MCF 10A (cell line): ENCODE data around the gene TRRAP. TPM values are rescaled to one million over a fixed set of nuclear protein-coding genes. Genes with fewer than 3 reads are reported as not detected.

Source experiments
- BruUV-seq: library from RNA; stranded (reverse); fragments of 400-500 nt; replicated peaks from 2 replicates; lab custom pipeline; 2021; lab: Mats Ljungman, UMichigan
- CTCF ChIA-PET: fragments of 300-600 bp; sonication (Branson Sonifier 250); formaldehyde crosslinking; extraction: SDS; loops from one replicate; lab custom pipeline; 2021; ENCODE audit warnings: antibody characterized with exemption, inconsistent platforms; lab: Yijun Ruan, JAX
- POLR2A ChIA-PET: fragments of 300-600, 350-650 bp; sonication (Branson Sonifier 250); formaldehyde crosslinking; extraction: SDS; loops from one replicate; lab custom pipeline; 2020; ENCODE audit warnings: antibody characterized with exemption, inconsistent platforms; lab: Yijun Ruan, JAX
- DNase-seq: peaks from one replicate; pipeline ENCODE4 v3.0.0-alpha.2; 2018; ENCODE audit not compliant: unreplicated experiment
- H3K27ac Mint-ChIP-seq: one replicate; pipeline ENCODE4 v1.8.0; 2022; ENCODE audit warnings: mild to moderate bottlenecking, low read depth, mixed read lengths; ENCODE audit not compliant: unreplicated experiment
- H3K27me3 Mint-ChIP-seq: one replicate; pipeline ENCODE4 v1.8.0; 2022; ENCODE audit warnings: mixed read lengths; ENCODE audit not compliant: insufficient read depth, unreplicated experiment
- H3K36me3 Mint-ChIP-seq: one replicate; pipeline ENCODE4 v1.8.0; 2022; ENCODE audit warnings: mild to moderate bottlenecking, moderate library complexity, mixed read lengths; ENCODE audit not compliant: insufficient read depth, unreplicated experiment
- H3K4me1 Mint-ChIP-seq: one replicate; pipeline ENCODE4 v1.8.0; 2022; ENCODE audit warnings: mixed read lengths; ENCODE audit not compliant: insufficient read depth, unreplicated experiment
- H3K4me3 Mint-ChIP-seq: one replicate; pipeline ENCODE4 v1.8.0; 2022; ENCODE audit warnings: mild to moderate bottlenecking, moderate library complexity, mixed read lengths; ENCODE audit not compliant: unreplicated experiment
- H3K9me3 Mint-ChIP-seq: one replicate; pipeline ENCODE4 v1.8.0; 2022; ENCODE audit warnings: mixed read lengths; ENCODE audit not compliant: unreplicated experiment
- intact Hi-C: fragments of 100-400 bp; cut with micrococcal nuclease; formaldehyde crosslinking; loops from 2 replicates; pipeline ENCODE4 v1.14.1; 2022
- total RNA-seq: library from RNA; stranded (reverse); gene quantifications from 2 replicates; pipeline ENCODE4 v1.2.3, GENCODE V29; 2022
- TF ChIP-seq, protein P1 (sequence below): fragments of 200-600 bp; IDR thresholded peaks from one replicate; pipeline ENCODE4 v1.8.0; 2022; ENCODE audit warnings: antibody characterized with exemption, mild to moderate bottlenecking; ENCODE audit not compliant: unreplicated experiment

The TRRAP gene
- total RNA-seq, 1 experiment from 2014 or later: 30.4 TPM

DNA sequence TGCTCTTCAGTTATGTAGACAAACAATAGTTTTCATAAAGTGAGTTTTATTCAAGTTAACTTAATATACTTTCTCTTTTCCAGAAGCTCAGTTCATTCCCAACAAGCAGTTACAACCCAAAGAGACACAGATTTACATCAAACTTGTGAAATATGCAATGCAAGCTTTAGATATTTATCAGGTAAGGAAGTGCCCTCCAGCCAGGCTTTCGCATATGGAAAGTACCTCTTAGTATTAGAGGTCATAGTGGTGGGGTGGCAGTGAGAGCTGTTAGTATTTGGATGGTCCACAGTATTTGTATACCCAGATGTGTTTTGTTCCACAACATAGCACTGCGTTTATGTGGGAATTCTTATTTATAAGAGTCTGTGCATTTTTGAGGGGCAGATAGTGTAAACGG is 32.1 kb downstream of the TRRAP start:
- Mint-ChIP-seq H3K4me3 (no peak overlapping the region), H3K9me3 (no peaks in the 10 kb centered on the region), H3K36me3 (peaks cover 89% of the 10 kb centered on the region), H3K4me1 (no peaks in the 10 kb centered on the region), H3K27ac (no peak overlapping the region), H3K27me3 (no peaks in the 10 kb centered on the region)
- ChIA-PET POLR2A (interaction anchor here (0.6 kb wide), 1 partner anchor 440 kb away, joined by 3 read pairs; no protein-coding TSS in a partner anchor), CTCF (interaction anchor here (0.6 kb wide), 2 partner anchors 17 to 21 kb away, joined by 3 to 5 read pairs; no protein-coding TSS in a partner anchor)
- TSS peak; percentile 25 for BruUV-seq
- TF ChIP-seq, protein P1, sequence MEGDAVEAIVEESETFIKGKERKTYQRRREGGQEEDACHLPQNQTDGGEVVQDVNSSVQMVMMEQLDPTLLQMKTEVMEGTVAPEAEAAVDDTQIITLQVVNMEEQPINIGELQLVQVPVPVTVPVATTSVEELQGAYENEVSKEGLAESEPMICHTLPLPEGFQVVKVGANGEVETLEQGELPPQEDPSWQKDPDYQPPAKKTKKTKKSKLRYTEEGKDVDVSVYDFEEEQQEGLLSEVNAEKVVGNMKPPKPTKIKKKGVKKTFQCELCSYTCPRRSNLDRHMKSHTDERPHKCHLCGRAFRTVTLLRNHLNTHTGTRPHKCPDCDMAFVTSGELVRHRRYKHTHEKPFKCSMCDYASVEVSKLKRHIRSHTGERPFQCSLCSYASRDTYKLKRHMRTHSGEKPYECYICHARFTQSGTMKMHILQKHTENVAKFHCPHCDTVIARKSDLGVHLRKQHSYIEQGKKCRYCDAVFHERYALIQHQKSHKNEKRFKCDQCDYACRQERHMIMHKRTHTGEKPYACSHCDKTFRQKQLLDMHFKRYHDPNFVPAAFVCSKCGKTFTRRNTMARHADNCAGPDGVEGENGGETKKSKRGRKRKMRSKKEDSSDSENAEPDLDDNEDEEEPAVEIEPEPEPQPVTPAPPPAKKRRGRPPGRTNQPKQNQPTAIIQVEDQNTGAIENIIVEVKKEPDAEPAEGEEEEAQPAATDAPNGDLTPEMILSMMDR: no peak
- intact Hi-C loops: no loop called here
- DNase-seq: no peak

DNA sequence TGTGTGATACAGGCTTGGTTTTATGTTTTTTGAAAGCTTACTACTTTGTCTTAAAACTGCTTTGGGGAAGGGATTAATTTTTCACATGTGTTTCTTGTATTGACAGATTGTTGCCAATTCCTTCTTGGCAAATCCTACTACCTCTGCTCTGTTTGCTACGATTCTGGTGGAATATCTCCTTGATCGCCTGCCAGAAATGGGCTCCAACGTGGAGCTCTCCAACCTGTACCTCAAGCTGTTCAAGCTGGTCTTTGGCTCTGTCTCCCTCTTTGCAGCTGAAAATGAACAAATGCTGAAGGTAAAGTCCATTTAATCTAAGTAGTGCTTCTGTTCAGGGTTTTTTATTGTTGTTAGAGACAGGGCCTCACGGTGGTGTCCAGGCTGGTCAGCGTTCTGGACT is 33.6 kb downstream of the TRRAP start:
- no peaks in the 10 kb centered on the region for H3K4me1 Mint-ChIP-seq
- CTCF ChIA-PET: interaction anchor here (0.5 kb wide), 1 partner anchor 70 kb away, joined by 3 read pairs; no protein-coding TSS in a partner anchor
- H3K27me3 Mint-ChIP-seq: no peaks in the 10 kb centered on the region
- DNase-seq: no peak
- peaks cover 86% of the 10 kb centered on the region for H3K36me3 Mint-ChIP-seq
- no peak overlapping the region for H3K27ac Mint-ChIP-seq
- TF ChIP-seq, protein P1: no peak
- H3K9me3 Mint-ChIP-seq: no peaks in the 10 kb centered on the region
- intact Hi-C loops: no loop called here
- no peak overlapping the region for H3K4me3 Mint-ChIP-seq
- POLR2A ChIA-PET: no interaction called here
- no TSS peak for BruUV-seq

DNA sequence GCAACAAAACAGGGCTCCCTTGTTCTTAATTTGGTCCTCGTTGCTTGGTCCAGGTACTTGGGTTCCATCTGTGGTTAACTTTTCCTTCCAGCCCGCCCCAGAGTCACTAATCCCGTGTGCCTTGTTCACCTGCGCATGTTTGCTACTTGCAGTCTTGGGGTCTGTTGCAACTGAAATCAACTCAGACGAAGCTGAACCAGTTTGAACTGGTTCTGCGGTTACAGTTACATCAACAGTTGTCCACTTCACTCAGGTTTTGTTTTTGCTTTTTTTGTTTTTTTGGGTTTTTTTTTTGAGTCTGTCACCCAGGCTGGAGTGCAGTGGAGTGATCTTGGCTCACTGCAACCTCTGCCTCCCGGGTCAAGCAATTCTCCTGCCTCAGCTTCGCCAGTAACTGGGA is 34.7 kb downstream of the TRRAP start:
- BruUV-seq: no TSS peak
- Mint-ChIP-seq H3K36me3 (peaks cover 86% of the 10 kb centered on the region), H3K9me3 (no peaks in the 10 kb centered on the region), H3K27ac (no peak overlapping the region), H3K27me3 (no peaks in the 10 kb centered on the region), H3K4me3 (no peak overlapping the region), H3K4me1 (no peaks in the 10 kb centered on the region)
- ChIA-PET CTCF (no interaction called here), POLR2A (no interaction called here)
- DNase-seq: no peak
- intact Hi-C loops: no loop called here
- TF ChIP-seq, protein P1: no peak

DNA sequence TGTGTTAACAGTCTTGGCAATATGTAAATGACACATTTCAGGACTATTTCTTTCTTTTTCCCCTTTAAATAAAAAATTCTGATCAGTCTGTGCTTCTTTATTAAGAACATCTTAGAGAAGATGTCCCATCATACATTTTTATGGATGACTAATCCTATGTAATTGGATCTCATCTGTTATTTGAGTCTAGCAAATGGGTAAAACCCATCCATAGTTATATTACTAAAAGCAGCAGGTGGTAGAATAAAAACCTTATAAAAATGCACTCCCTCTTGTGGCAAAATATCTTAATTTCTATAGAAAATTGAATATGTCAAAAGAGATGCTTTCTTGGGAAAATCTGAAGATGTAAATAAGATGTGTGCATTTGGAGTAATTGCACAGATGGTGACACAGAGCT is 35.3 kb downstream of the TRRAP start:
- no peaks in the 10 kb centered on the region for H3K4me1 Mint-ChIP-seq
- intact Hi-C loops: no loop called here
- ChIA-PET CTCF (interaction anchor here (0.6 to 0.7 kb wide), 2 partner anchors 497 kb away, joined by 3 to 4 read pairs; no protein-coding TSS in a partner anchor), POLR2A (interaction anchor here (1.1 kb wide), 1 partner anchor 492 kb away, joined by 3 read pairs; no protein-coding TSS in a partner anchor)
- H3K9me3 Mint-ChIP-seq: no peaks in the 10 kb centered on the region
- H3K4me3 Mint-ChIP-seq: no peak overlapping the region
- TF ChIP-seq, protein P1: no peak
- peaks cover 86% of the 10 kb centered on the region for H3K36me3 Mint-ChIP-seq
- H3K27ac Mint-ChIP-seq: no peak overlapping the region
- H3K27me3 Mint-ChIP-seq: no peaks in the 10 kb centered on the region
- peak; percentile 3 for DNase-seq
- BruUV-seq: no TSS peak
